H54 (cell line): ENCODE data around the gene SHISAL2A.

ENCODE experiments used
- DNase-seq: peaks from one replicate; pipeline ENCODE4 v3.0.0; 2011; ENCODE audit warnings: low spot score, mixed read lengths; ENCODE audit not compliant: insufficient read length
- FAIRE-seq: peaks from 3 replicates; lab custom pipeline; 2011; peaks lifted over from hg19 to GRCh38; lab: Jason Lieb, UNC
- POLR2A ChIP-seq: IDR thresholded peaks from 2 replicates; pipeline ENCODE4 v1.6.1; 2011; ENCODE audit warnings: low read depth, mild to moderate bottlenecking, low read length

Gene SHISAL2A

DNA sequence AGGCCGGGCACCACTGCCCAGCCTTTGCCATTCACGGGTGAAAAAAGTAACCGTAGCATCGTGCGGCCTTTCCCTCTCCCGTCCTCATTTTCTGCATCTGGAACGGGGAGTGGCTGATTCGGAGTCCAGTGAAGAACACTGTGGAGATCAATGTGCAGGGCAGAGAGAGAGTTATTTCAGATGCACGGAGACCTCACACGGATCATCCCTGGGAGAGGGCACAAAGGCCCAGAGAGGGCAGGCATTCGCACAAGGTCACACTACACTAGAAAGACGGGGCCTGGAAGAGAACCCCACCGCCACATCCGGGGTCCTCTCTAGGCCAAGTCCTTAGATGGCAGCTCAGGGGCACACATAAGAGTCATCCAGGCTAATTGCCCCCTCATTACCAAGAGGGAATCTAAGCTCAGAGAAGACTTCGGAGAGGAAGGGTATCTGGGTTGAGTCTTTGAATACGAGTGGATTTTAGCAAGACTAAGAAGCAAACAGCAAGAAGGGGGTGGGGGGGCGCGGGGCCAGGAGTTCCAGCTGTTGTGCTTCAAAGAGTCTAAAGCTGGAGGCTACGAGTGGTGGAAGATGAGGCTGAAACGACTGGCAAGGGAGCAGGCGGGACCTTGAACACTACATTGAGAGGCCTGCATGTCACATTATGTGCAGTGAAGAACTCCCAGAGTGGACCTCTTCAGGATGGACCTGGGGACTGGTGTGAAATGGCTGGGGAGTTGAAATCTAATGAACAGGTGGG, 29.9 kb upstream of the SHISAL2A start:
- no peak for TF ChIP-seq POLR2A
- DNase-seq (no peak), FAIRE-seq (no peak)

DNA sequence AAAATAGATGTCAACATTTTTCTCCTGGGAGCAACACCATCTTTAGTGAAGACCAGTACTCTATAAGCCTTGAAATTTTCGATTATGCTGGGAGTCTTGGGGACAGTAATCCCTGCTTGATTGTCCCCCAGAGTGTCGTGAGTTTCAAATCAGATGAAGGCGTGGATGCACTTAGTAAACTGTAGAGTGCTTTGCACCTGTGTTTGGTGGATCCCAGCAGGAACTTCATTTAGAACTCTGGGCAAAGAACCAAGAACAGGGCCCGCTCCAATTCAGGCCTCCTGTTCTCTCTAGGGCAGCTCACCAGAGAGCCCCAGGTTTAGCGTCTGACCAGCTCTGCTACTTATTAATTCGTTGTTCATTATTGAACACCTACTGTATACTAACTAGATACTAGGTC, 29.3 kb upstream of the SHISAL2A start:
- DNase-seq (no peak), FAIRE-seq (no peak)
- TF ChIP-seq POLR2A = no peak

DNA sequence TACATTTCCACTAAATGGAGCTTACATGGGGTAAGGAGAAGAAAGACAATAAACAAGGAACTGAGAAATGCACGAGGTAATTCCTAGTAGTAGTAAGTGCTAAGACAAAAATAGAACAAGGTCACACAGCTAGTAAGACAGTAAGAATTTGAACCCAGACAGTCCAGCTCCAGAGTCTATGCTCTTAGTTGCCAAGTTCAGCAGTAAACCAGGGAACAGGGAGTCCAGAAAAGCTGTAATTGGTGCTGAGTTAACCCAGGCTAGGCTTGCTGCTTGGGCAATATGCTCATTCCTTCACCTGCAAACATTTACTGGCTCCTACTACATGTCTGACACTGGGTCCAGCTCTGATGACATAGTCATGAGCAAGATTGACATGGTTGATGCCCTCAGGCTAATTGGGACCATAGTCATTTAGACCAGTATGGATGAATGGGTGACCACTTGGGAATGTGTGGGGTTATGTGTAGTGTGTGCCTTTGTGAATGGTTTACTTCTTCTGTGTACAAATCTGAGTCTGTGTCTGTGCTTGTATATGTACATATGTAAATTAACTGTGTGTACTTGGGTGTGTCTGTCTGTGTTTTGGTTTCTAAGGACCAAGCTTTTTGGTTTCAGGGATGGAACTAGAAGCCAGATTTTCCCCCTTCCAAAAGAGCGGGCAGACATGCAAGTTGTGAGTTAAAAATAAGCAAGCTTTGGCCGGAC, 28.8 kb upstream of the SHISAL2A start:
- FAIRE-seq (no peak), DNase-seq (no peak)
- TF ChIP-seq POLR2A = no peak

DNA sequence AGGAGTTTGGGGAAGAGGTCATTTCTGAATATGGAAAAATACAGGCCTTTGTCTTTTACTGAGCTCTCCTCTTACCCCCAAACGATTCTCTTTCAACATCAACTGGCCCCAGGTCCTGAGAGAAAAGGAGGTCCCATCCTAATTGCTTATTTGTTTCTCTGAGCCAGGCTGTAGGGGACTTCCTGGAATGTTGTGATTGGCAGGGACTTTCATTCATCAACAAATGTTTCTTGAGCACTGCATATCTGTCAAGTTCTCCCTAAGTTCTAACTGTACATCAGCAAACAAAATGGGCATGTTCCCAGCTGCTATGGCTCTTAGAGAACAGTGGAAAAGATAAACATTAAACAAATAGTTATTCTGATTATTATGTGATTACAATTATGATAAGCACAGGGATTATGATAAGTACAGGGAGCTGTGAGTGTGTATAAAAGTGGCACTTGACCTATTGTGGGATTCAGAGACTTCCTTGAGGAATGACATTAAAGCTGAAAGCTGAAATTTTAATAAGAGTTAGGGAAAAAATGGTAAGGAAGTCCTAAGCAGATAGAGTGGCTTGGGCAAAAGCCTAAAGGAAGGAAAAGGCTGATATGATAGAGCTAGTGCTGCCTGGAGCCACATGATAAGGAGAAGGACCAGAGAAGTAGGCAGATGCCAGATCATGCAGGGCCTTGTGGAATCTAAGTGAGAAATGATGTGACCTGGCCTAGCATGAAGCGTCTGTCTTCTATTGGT, 19.2 kb upstream of the SHISAL2A start:
- FAIRE-seq (no peak), DNase-seq (no peak)
- TF ChIP-seq POLR2A = no peak

DNA sequence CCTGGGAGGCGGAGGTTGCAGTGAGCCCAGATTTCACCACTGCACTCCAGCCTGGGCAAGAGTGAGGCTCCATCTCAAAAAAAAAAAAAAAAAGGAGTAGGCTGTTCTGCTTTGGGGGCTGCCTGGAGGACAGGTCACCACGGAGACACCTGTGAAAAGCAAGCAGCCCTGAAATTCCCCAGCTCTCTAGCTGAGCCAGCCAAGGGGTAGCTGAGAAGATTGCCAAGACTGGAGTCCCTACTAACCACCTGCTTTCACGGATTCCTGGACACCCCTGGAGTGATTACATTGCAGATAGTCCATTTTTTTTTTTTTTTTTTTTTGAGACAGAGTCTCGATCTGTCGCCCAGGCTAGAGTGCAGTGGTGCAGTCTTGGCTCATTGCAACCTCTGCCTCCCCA, 18.3 kb upstream of the SHISAL2A start:
- DNase-seq (no peak), FAIRE-seq (no peak)
- TF ChIP-seq POLR2A = no peak

DNA sequence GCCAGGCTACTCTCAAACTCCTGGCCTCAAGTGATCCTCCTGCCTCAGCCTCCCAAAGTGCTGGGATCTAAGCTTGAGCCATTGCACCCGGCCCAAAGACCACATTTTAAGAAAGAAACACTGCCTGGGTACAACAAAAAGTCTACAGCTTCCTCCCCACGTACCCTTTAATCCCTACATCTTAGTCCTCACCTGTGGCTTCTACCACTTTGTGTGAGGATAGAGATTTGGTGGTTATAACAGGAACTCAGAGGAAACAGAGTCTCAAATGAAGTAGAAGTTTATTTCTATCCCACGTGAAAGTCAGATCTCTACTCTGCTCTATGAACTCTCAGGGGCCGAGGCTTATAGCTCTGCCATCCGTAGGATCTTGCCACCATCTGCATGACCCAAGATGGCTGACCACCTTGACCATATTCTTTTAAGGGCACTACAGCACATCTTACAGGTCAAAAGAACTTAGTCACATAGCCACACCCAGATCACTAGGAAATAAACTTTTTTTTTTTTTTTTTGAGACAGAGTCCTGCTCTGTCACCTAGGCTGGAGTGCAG, 17.4 kb upstream of the SHISAL2A start:
- no peak for DNase-seq
- FAIRE-seq = no peak
- no peak for TF ChIP-seq POLR2A

DNA sequence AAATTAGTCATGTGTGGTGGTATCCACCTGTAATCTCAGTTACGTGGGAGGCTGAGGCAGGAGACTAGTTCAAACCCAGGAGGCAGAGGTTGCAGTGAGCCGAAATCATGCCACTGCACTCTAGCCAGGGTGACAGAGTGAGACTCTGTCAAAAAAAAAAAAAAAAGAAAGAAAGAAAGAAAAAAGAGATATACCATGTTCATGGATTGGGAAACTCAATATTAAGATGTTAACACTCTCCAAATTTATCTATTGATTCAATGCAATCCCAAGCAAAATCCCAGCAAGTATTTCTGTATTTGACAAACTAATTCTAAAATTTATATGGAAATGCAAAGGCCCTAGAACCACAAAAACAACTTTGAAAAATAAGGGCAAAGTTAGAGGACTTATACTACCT, 11.0 kb upstream of the SHISAL2A start:
- TF ChIP-seq POLR2A = no peak
- FAIRE-seq (no peak), DNase-seq (no peak)

DNA sequence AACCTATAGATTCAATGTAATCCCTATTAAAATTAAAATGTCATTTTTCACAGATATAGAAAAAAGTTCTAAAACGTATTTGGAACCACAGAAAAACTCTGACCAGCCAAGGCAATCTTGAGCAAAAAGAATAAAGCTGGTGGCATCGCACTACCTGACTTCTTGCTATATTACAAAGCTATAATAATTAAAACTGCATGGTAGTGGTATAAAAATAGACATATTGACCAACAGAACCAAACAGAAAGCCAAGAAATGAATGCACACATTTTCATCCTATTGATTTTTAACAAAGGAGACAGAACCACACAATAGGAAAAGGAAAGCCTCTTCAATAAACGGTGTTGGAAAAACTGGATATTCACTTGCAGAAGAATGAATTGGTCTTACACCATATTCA, 9.2 kb upstream of the SHISAL2A start:
- no peak for TF ChIP-seq POLR2A
- FAIRE-seq = no peak
- DNase-seq = no peak

DNA sequence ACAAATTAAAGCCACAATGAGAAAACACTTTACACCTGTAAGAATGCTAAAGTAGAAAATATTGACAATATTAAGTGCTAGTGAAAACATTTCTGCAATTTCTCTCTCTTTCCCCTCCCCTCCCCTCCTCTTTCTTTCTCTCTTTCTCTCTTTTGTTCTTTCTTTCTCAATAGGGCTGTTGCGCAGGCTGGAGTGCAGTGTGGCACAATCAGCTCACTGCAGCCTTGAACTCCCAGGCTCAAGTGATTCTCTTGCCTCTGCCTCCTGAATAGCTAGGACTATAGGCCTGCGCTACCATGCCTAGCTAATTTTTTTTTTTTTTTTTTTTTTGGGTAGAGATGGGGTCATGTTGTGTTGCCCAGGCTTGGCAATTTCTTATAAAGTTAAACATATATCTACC, 5.9 kb upstream of the SHISAL2A start:
- DNase-seq = no peak
- FAIRE-seq = no peak

DNA sequence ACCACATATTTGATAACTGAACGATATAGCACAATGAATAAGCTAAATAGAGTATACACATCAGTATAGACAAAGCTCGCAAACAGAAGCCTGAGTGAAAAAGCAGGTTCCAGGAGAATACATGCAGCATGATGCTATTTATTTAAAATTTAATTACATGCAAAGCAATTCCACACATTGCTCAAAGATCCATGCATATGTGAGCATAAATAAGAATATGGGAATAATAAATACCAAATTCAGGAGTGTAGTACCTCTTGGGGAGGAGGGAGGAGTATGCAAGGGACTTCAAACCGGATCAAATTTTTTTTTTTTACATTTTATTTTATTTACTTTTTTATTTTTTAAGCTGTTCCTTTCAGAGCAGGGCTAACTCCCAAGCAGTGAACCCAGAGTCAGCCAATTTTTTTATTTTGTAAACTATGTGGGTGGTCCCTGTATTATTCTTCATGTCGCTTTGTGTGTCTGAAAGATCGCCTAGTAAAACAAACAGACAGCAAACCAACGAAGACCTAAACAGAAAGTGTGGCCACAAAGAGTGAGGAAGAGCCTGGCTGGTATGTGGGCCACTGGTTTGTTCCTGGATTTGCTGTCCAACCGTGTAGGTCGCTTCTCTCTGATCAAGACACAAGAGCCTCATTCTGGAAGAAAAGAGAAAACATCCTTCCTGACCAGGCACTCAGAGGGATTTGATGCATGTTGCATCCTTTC, 4.2 kb upstream of the SHISAL2A start:
- FAIRE-seq = no peak
- TF ChIP-seq POLR2A = no peak
- DNase-seq = no peak

More for the DNA sequence above, 5.9 kb upstream of the SHISAL2A start:
- no peak for TF ChIP-seq POLR2A

DNA sequence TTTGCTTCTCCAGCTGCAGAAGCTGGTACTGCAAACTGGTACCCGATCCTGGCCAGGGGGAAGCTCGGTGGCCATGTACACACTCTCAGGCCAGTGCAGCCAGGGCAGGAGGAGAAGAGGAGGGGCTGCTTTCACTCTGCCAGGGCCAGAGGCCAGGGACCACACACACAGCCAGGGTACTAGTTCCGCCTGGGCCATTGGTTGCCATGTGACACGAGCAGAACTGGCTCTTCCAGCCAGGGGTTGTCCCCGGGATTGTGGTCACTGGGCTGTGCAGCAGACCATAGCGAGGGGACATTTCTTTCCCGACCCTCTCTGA, 3.7 kb upstream of the SHISAL2A start:
- DNase-seq = no peak
- FAIRE-seq = no peak

DNA sequence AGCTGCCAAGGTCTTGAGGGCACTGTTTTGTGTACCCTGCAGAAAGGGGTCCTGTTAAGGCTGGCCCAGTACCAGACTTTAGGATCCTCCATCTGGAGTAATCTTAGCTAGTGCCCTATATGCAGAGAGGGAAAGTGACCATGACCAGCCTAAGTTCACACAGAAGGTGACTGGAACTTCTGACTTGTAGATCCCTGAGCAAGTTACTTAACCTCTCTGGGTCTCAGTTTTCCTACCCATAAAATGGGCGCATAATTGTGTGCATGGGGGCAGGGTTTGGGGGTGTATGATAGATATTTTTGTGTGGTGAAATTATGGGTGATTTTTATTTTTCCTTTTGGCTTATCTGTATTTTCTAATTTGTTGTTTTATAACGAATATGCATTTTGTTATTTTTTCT, 3.3 kb upstream of the SHISAL2A start:
- FAIRE-seq (no peak), DNase-seq (no peak)
- no peak for TF ChIP-seq POLR2A

More for the DNA sequence above, 3.7 kb upstream of the SHISAL2A start:
- no peak for TF ChIP-seq POLR2A

DNA sequence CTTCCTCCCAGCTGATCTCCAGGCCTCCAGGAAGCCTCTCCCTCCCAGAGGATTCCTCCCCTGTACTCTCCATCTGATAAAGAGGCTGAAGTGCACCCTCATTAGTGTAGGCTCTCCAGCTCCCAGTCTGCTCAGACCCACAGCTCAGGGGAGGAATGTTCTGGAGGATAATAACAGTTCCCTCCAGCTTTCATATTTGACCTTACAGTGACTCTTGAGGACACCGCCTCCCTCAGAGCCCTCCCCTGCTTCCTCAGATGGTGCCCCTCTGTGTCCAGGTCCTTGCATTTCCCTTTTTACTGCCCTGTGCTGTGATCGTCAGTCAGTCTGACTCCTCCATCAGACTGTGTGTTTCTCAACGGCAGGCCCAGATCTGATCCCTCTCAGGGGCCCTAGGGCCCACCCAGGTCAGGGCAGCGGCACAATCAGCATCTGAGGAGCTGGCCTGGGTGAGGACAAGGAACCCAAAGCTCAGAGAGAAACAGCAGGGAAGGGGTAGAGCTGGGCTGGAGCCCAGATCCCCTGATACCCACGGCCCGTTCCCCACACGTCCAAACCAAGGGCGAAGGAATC, 1.1 kb upstream of the SHISAL2A start:
- TF ChIP-seq POLR2A = no peak
- FAIRE-seq (no peak), DNase-seq (no peak)
